H1 (cell line): ENCODE measurements around the gene KHSRP. TPM values are rescaled to one million over a fixed set of nuclear protein-coding genes. Genes with fewer than 3 reads are reported as not detected.

Source experiments
- CTCF ChIA-PET: fragments of 300-600 bp; sonication (Branson Sonifier 250); formaldehyde crosslinking; loops from one replicate; lab custom pipeline; 2021; ENCODE audit not compliant: partially characterized antibody; lab: Charles Lee
- POLR2A ChIA-PET: fragments of 300-600 bp; sonication (Branson Sonifier 250); formaldehyde crosslinking; loops from one replicate; lab custom pipeline; 2021; ENCODE audit warnings: inconsistent platforms; ENCODE audit not compliant: partially characterized antibody; lab: Charles Lee
- DNase-seq, 2 experiments: peaks; one replicate each; pipeline versions ENCODE4 v3.0.0 to v3.0.0-alpha.2; 2010 to 2022; ENCODE audit warnings: low spot score in 2 of 2, low read depth in 1 of 2, mixed read lengths in 1 of 2
- FAIRE-seq: peaks from 2 replicates; lab custom pipeline; 2011; peaks lifted over from hg19 to GRCh38; lab: Jason Lieb, UNC
- H2AFZ ChIP-seq: 2 replicates; pipeline ENCODE4 v1.8.1; 2012; ENCODE audit warnings: low read length, inconsistent platforms
- H2AK5ac ChIP-seq: 2 replicates; pipeline ENCODE4 v1.6.1; 2013; ENCODE audit warnings: low read depth, low read length
- H2BK120ac ChIP-seq: replicated peaks from 2 replicates; pipeline ENCODE3; 2013; ENCODE audit warnings: low read depth, low read length, inconsistent platforms
- H2BK12ac ChIP-seq: 2 replicates; pipeline ENCODE4 v1.6.1; 2013; ENCODE audit warnings: low read depth, low read length
- H2BK15ac ChIP-seq: 2 replicates; pipeline ENCODE4 v1.6.1; 2013; ENCODE audit warnings: low read length
- H2BK20ac ChIP-seq: 2 replicates; pipeline ENCODE4 v1.6.1; 2013; ENCODE audit warnings: low read length
- H2BK5ac ChIP-seq: 2 replicates; pipeline ENCODE4 v1.6.1; 2013; ENCODE audit warnings: low read depth, low read length
- H3K14ac ChIP-seq: 2 replicates; pipeline ENCODE4 v1.6.1; 2013; ENCODE audit warnings: inconsistent platforms; ENCODE audit not compliant: insufficient read length
- H3K18ac ChIP-seq: 2 replicates; pipeline ENCODE4 v1.6.1; 2013; ENCODE audit warnings: low read length; ENCODE audit errors: extremely low read depth
- H3K23ac ChIP-seq: 2 replicates; pipeline ENCODE4 v1.6.1; 2013; ENCODE audit warnings: inconsistent platforms; ENCODE audit not compliant: insufficient read length
- H3K23me2 ChIP-seq: 2 replicates; pipeline ENCODE4 v1.6.1; 2013; ENCODE audit warnings: low read depth, low read length
- H3K27ac ChIP-seq: 2 replicates; pipeline ENCODE4 v1.6.1; 2011; ENCODE audit warnings: low read depth, low read length, inconsistent platforms
- H3K27me3 ChIP-seq, 4 experiments: replicated peaks in 1 of 4; 1 replicate in 1 of 4; 2 replicates in 3 of 4; pipeline versions ENCODE4 v1.6.1 to v1.8.1; 2011 to 2013; ENCODE audit warnings: low read length in 3 of 4, mild to moderate bottlenecking in 3 of 4, inconsistent platforms in 2 of 4, mixed read lengths in 2 of 4, moderate library complexity in 1 of 4; ENCODE audit not compliant: control insufficient read depth in 3 of 4, insufficient read depth in 3 of 4; ENCODE audit errors: extremely low read depth in 1 of 4
- H3K36me3 ChIP-seq, 4 experiments: 2 replicates each; pipeline versions ENCODE4 v1.6.1 to v1.8.1; 2011 to 2013; ENCODE audit warnings: mild to moderate bottlenecking in 4 of 4, low read length in 3 of 4, moderate library complexity in 2 of 4, control low read depth in 1 of 4, inconsistent platforms in 1 of 4; ENCODE audit not compliant: insufficient read depth in 4 of 4, control insufficient read depth in 2 of 4
- H3K4ac ChIP-seq: replicated peaks from 2 replicates; pipeline ENCODE3; 2013; ENCODE audit warnings: low read length, low read depth, mixed read lengths, inconsistent platforms; ENCODE audit not compliant: insufficient read length
- H3K4me1 ChIP-seq, 4 experiments: replicated peaks in 1 of 4; 1 replicate in 1 of 4; 2 replicates in 3 of 4; pipeline versions ENCODE4 v1.6.1 to v1.8.1; 2011 to 2013; ENCODE audit warnings: low read length in 3 of 4, inconsistent platforms in 2 of 4, mixed read lengths in 1 of 4; ENCODE audit not compliant: insufficient read depth in 4 of 4, control insufficient read depth in 3 of 4
- H3K4me2 ChIP-seq, 2 experiments: 2 replicates each; pipeline versions ENCODE4 v1.6.1 to v1.8.1; 2011 to 2013; ENCODE audit warnings: low read depth in 2 of 2, low read length in 2 of 2, control low read depth in 1 of 2, inconsistent platforms in 1 of 2, mild to moderate bottlenecking in 1 of 2; ENCODE audit not compliant: insufficient read depth in 1 of 2
- H3K4me3 ChIP-seq, 4 experiments: fragments of 200-600, 300-600 bp in 1 of 4; sonication (generic), shearing (Covaris generic), sonication (Bioruptor Twin) in 1 of 4; 2 replicates each; pipeline versions ENCODE4 v1.5.1 to v1.8.1; 2011 to 2016; ENCODE audit warnings: low read length in 4 of 4, low read depth in 3 of 4, control low read depth in 2 of 4, inconsistent platforms in 2 of 4, mild to moderate bottlenecking in 2 of 4, mixed read lengths in 1 of 4, moderate library complexity in 1 of 4; ENCODE audit not compliant: insufficient read depth in 2 of 4; ENCODE audit errors: extremely low read depth in 1 of 4
- H3K56ac ChIP-seq: replicated peaks from 2 replicates; pipeline ENCODE3; 2013; ENCODE audit warnings: low read depth, mild to moderate bottlenecking, mixed read lengths, low read length, inconsistent platforms; ENCODE audit not compliant: insufficient read length
- H3K79me1 ChIP-seq: 2 replicates; pipeline ENCODE4 v1.6.1; 2013; ENCODE audit warnings: low read depth, low read length, control low read depth
- H3K79me2 ChIP-seq, 2 experiments: 2 replicates each; pipeline versions ENCODE4 v1.6.1 to v1.8.1; 2012 to 2013; ENCODE audit warnings: low read length in 2 of 2, mild to moderate bottlenecking in 2 of 2, inconsistent platforms in 1 of 2; ENCODE audit not compliant: insufficient read depth in 2 of 2, control insufficient read depth in 1 of 2
- H3K9ac ChIP-seq, 4 experiments: replicated peaks in 1 of 4; 1 replicate in 1 of 4; 2 replicates in 3 of 4; pipeline versions ENCODE4 v1.6.1 to v1.8.1; 2011 to 2013; ENCODE audit warnings: low read depth in 3 of 4, low read length in 3 of 4, control low read depth in 2 of 4, mild to moderate bottlenecking in 2 of 4, moderate library complexity in 2 of 4, inconsistent platforms in 1 of 4; ENCODE audit errors: extremely low read depth in 1 of 4
- H3K9me3 ChIP-seq, 2 experiments: 2 replicates each; pipeline versions ENCODE4 v1.6.1 to v1.8.1; 2012 to 2013; ENCODE audit warnings: mild to moderate bottlenecking in 2 of 2, moderate library complexity in 2 of 2, control low read depth in 1 of 2, inconsistent platforms in 1 of 2, low read depth in 1 of 2, low read length in 1 of 2, mixed read lengths in 1 of 2; ENCODE audit not compliant: insufficient read depth in 2 of 2
- H4K20me1 ChIP-seq, 2 experiments: replicated peaks in 1 of 2; 2 replicates each; pipeline versions ENCODE3 to v1.8.1; 2011 to 2013; ENCODE audit warnings: inconsistent platforms in 2 of 2, low read length in 2 of 2, mild to moderate bottlenecking in 1 of 2; ENCODE audit not compliant: insufficient read depth in 2 of 2, control insufficient read depth in 1 of 2
- H4K5ac ChIP-seq: 2 replicates; pipeline ENCODE4 v1.6.1; 2013; ENCODE audit warnings: low read length, low read depth, mixed read lengths, inconsistent platforms; ENCODE audit not compliant: insufficient read length
- H4K8ac ChIP-seq: 2 replicates; pipeline ENCODE4 v1.8.0; 2013; ENCODE audit warnings: mild to moderate bottlenecking, moderate library complexity, low read length, inconsistent platforms; ENCODE audit not compliant: insufficient read depth; ENCODE audit errors: extremely low read depth
- H4K91ac ChIP-seq: replicated peaks from 2 replicates; pipeline ENCODE3; 2013; ENCODE audit warnings: low read length, mixed read lengths, inconsistent platforms; ENCODE audit not compliant: insufficient read length
- ASH2L ChIP-seq: fragments of 200-600, 300-600 bp; sonication (generic); IDR thresholded peaks from one replicate; pipeline ENCODE4 v1.7.1; 2017; ENCODE audit warnings: low read length
- CHD2 ChIP-seq: IDR thresholded peaks from 2 replicates; pipeline ENCODE4 v1.6.1; 2012; ENCODE audit warnings: low read length, improper control_type of control experiment
- HDAC2 ChIP-seq, 2 experiments: fragments of 300-600 bp in 1 of 2; sonication (generic) in 1 of 2; IDR thresholded peaks; 2 replicates each; pipeline ENCODE4 v1.6.1; 2011 to 2012; ENCODE audit warnings: low read depth in 2 of 2, low read length in 2 of 2, mild to moderate bottlenecking in 2 of 2, moderate library complexity in 2 of 2, borderline replicate concordance in 1 of 2, inconsistent platforms in 1 of 2
- NANOG ChIP-seq: IDR thresholded peaks from 2 replicates; pipeline ENCODE4 v1.6.1; 2011; ENCODE audit warnings: low read length, low read depth, mild to moderate bottlenecking, inconsistent platforms; ENCODE audit not compliant: insufficient read depth, poor library complexity, severe bottlenecking
- RBBP5 ChIP-seq: IDR thresholded peaks from 2 replicates; pipeline ENCODE4 v1.7.1; 2012; ENCODE audit warnings: low read depth, mild to moderate bottlenecking, inconsistent platforms, low read length, moderate library complexity, borderline replicate concordance
- RXRA ChIP-seq: IDR thresholded peaks from 2 replicates; pipeline ENCODE4 v1.6.1; 2011; ENCODE audit warnings: low read depth, mild to moderate bottlenecking, low read length, moderate library complexity; ENCODE audit not compliant: insufficient read depth
- SIN3A ChIP-seq, 2 experiments: IDR thresholded peaks in 1 of 2; conservative IDR thresholded peaks in 1 of 2; 2 replicates each; pipeline ENCODE4 v1.6.1; 2011 to 2012; ENCODE audit warnings: low read length in 2 of 2, improper control_type of control experiment in 1 of 2, low read depth in 1 of 2, mild to moderate bottlenecking in 1 of 2
- SP1 ChIP-seq: IDR thresholded peaks from 2 replicates; pipeline ENCODE4 v1.6.1; 2011; ENCODE audit warnings: low read depth, low read length
- SP2 ChIP-seq: IDR thresholded peaks from 2 replicates; pipeline ENCODE4 v1.6.1; 2012; ENCODE audit warnings: mild to moderate bottlenecking, low read length, inconsistent platforms
- WGBS, 2 experiments: shearing (Covaris generic) in 1 of 2; methylation state at CpG; one replicate each; pipeline versions ENCODE4 v1.1.6 to v1.1.7; 2013 to 2015; ENCODE audit warnings: low lambda C conversion rate in 2 of 2, mixed read lengths in 2 of 2, inconsistent platforms in 1 of 2, low coverage in 1 of 2, missing lambda C conversion rate in 1 of 2; ENCODE audit not compliant: insufficient replicate concordance in 2 of 2, insufficient coverage in 1 of 2, insufficient read length in 1 of 2; ENCODE audit errors: extremely low coverage in 1 of 2, missing lambda C conversion rate in 1 of 2; 5-methylcytosine and 5-hydroxymethylcytosine counted together
- polyA plus RNA-seq, 7 experiments: library from polyadenylated mRNA; depleted of rRNA in 3 of 7; stranded (reverse) in 5 of 7; unstranded in 2 of 7; fragments of >200 nt in 5 of 7; fragments of 200-250 nt in 2 of 7; gene quantifications; 1 replicate in 5 of 7; 2 replicates in 1 of 7; 4 replicates in 1 of 7; pipeline versions ENCODE4 v1.2.1 to v1.2.3, GENCODE V29; 2011 to 2013; ENCODE audit warnings: missing spikeins in 2 of 7, mixed read lengths in 2 of 7
- total RNA-seq: library from RNA; stranded (reverse); fragmentation: NEBNext Ultra II Directional; extraction: Animal tissue kit (Norgen Biotek cat#: 25700); gene quantifications from 2 replicates; pipeline ENCODE4 v1.2.1, GENCODE V29; 2021

The KHSRP gene
- total and polyA plus RNA-seq, 2 of the 8 experiments (the other 6 are each of a cell fraction or from before 2014, with no cell fraction given), result 143 to 573 TPM

GRCh38 chr19:6372594-6373095, 52.0 kb downstream of the KHSRP start, which contains the start of gene ALKBH7:
Gene ALKBH7, plus strand, starts transcription at chr19:6372794. Its CDS starts 27 bp downstream, at chr19:6372821.
- Histone ChIP-seq H3K79me2 (no peaks in the 10 kb centered on the region), H2BK5ac (peak within 1 kb of the TSS; percentile 96), H3K27ac (peak within 1 kb of the TSS; percentile 79), H2BK12ac (peak within 1 kb of the TSS; percentile 84; the same call in 1 of the 2 replicates), H3K4me2 (peak within 1 kb of the TSS; percentile 70 to 74), H2BK20ac (no peak within 1 kb of the TSS), H2AFZ (no peak within 1 kb of the TSS; the same call in 1 of the 2 replicates), H3K9ac (peak within 1 kb of the TSS; percentile 79 to 89 (median 80)), H3K14ac (no peak within 1 kb of the TSS), H3K79me1 (no peaks in the 10 kb centered on the region), H2BK15ac (peak within 1 kb of the TSS; percentile 98; the same call in 1 of the 2 replicates), H3K18ac (peak within 1 kb of the TSS; percentile 97), H3K9me3 (no peaks in the 10 kb centered on the region), H4K91ac (peak within 1 kb of the TSS; percentile 91), H3K4ac (peak within 1 kb of the TSS; percentile 94), H3K23ac (no peak within 1 kb of the TSS), H3K4me3 (peak within 1 kb of the TSS; percentile 82 to 100 (median 92)), H3K27me3 (no peaks in the 10 kb centered on the region), H3K23me2 (peaks cover 4% of the 10 kb centered on the region; the same call in 1 of the 2 replicates), H3K56ac (peak within 1 kb of the TSS; percentile 90), H4K5ac (peak within 1 kb of the TSS; percentile 98), H2BK120ac (no peak within 1 kb of the TSS), H4K20me1 (peaks cover 0 to 6% of the 10 kb centered on the region in 2 experiments), H3K36me3 (peaks cover 3 to 11% (median 9%) of the 10 kb centered on the region in 4 experiments; a peak in 5 of 8 replicates), H2AK5ac (peak within 1 kb of the TSS; percentile 24; the same call in 1 of the 2 replicates), H3K4me1 (peaks cover 0 to 11% (median 7%) of the 10 kb centered on the region in 4 experiments; a peak in 5 of 7 replicates), H4K8ac (peak within 1 kb of the TSS; percentile 89)
- FAIRE-seq, result peak; percentile 90
- WGBS, 2 experiments, result 1% methylated on average over 41 of the region's 47 CpGs; no CpG with 5 or more reads in 1 of the 2 experiments
- ChIA-PET CTCF (interaction anchor here (0.5 to 1.7 kb wide), 5 partner anchors 23 to 154 kb away, joined by 3 to 4 read pairs (median 3); no protein-coding TSS in a partner anchor), POLR2A (interaction anchor here (0.7 to 9.9 kb wide), 6 partner anchors 9 to 53 kb away, joined by 3 to 81 read pairs (median 8); partner anchors contain the start of genes CLPP, GTF2F1 and KHSRP)
- peak; percentile 92 to 97 for DNase-seq
- peak; percentile 100 for TF ChIP-seq SP1
- TF ChIP-seq ASH2L, result peak; percentile 45
- TF ChIP-seq RXRA, result no peak
- TF ChIP-seq SIN3A (conservative IDR thresholded peaks at IDR 0.05 in 1 of 2, IDR thresholded peaks at IDR 0.05 in 1 of 2; ENCODE audit: low read depth in 1 of 2, low read length in 2 of 2), result 0 out of 4 replicates have a peak, but pooled peaks of 1 of the 2 experiments have one; percentile 21
- peak; percentile 98 for TF ChIP-seq SP2
- TF ChIP-seq HDAC2 (IDR thresholded peaks at IDR 0.05; ENCODE audit: borderline replicate concordance in 1 of 2, low read depth in 2 of 2, low read length in 2 of 2), result no peak
- TF ChIP-seq RBBP5, result no peak
- TF ChIP-seq NANOG, result peak; percentile 71
- TF ChIP-seq CHD2, result peak; percentile 97
